ENCODE measurements around the gene CD34. TPM values are rescaled to one million over a fixed set of nuclear protein-coding genes. Genes with fewer than 3 reads are reported as not detected.

CD34 gene
- total RNA-seq, 1 experiment from 2014 or later = not detected

- DNase-seq = peak; percentile 52
- no peaks in the 10 kb centered on the region for H3K79me2 ChIP-seq (ENCODE audit: low read length)
Observed at GRCh38 chr1:207897188-207897587, 13.7 kb downstream of the CD34 start.

GRCh38 chr1:207896547-207896946 lies 14.4 kb downstream of the CD34 start:
- POLR2A ChIA-PET (ENCODE audit: unreplicated experiment) = no interaction called here
- H3K4me1 ChIP-seq (ENCODE audit: insufficient read depth, low read length) = no peaks in the 10 kb centered on the region
- H3K4me2 ChIP-seq (ENCODE audit: low read length) = no peak overlapping the region
- TF ChIP-seq EZH2 (IDR thresholded peaks at IDR 0.05; ENCODE audit: low read length, unreplicated experiment) (no peak), CTCF (conservative IDR thresholded peaks at IDR 0.05; ENCODE audit: low read depth, low read length) (no peak)
- H3K27me3 ChIP-seq (ENCODE audit: low read length) = no peaks in the 10 kb centered on the region
- no peak overlapping the region for H2AFZ ChIP-seq (ENCODE audit: low read length)
- CTCF ChIA-PET = interaction anchor here (0.6 to 2.4 kb wide), 6 partner anchors 10 to 101 kb away, joined by 3 to 67 read pairs (median 6); no protein-coding TSS in a partner anchor
- ATAC-seq = no peak
- H3K36me3 ChIP-seq (ENCODE audit: low read depth, low read length) = no peaks in the 10 kb centered on the region
- no peaks in the 10 kb centered on the region for H3K9me2 ChIP-seq (replicated peaks; ENCODE audit: low read length)
- H3K79me2 ChIP-seq (ENCODE audit: low read length) = no peaks in the 10 kb centered on the region
- intact Hi-C loops (cut with micrococcal nuclease) = no loop called here
- no peaks in the 10 kb centered on the region for H4K20me1 ChIP-seq (ENCODE audit: low read length)
- no peaks in the 10 kb centered on the region for H3K9me3 ChIP-seq (ENCODE audit: low read length)
- DNase-seq = no peak
- no peak overlapping the region for H3K4me3 ChIP-seq (ENCODE audit: low read length)
- no peak overlapping the region for H3K27ac ChIP-seq (ENCODE audit: low read length)
- no peak overlapping the region for H3K9ac ChIP-seq (ENCODE audit: low read length)
- H3F3A ChIP-seq (ENCODE audit: low read length, unreplicated experiment) = no peaks in the 10 kb centered on the region
- BruUV-seq (replicated peaks) = no TSS peak

More at GRCh38 chr1:207897188-207897587, 13.7 kb downstream of the CD34 start:
- intact Hi-C loops (cut with micrococcal nuclease) = loop anchor here (1.0 kb wide), 1 partner anchor 66 kb away; no protein-coding TSS in a partner anchor
- Histone ChIP-seq H3F3A (ENCODE audit: low read length, unreplicated experiment) (no peaks in the 10 kb centered on the region), H3K9me2 (replicated peaks; ENCODE audit: low read length) (no peaks in the 10 kb centered on the region), H3K27me3 (ENCODE audit: low read length) (no peaks in the 10 kb centered on the region), H3K9me3 (ENCODE audit: low read length) (no peaks in the 10 kb centered on the region), H3K4me2 (ENCODE audit: low read length) (peak overlapping the region; percentile 34; the same call in 1 of the 2 replicates), H4K20me1 (ENCODE audit: low read length) (no peaks in the 10 kb centered on the region), H3K27ac (ENCODE audit: low read length) (no peak overlapping the region), H3K9ac (ENCODE audit: low read length) (no peak overlapping the region), H2AFZ (ENCODE audit: low read length) (peak overlapping the region; percentile 53), H3K4me1 (ENCODE audit: insufficient read depth, low read length) (no peaks in the 10 kb centered on the region), H3K4me3 (ENCODE audit: low read length) (no peak overlapping the region), H3K36me3 (ENCODE audit: low read depth, low read length) (no peaks in the 10 kb centered on the region)
- ATAC-seq = peak; percentile 53
- TF ChIP-seq EZH2phosphoT487 (IDR thresholded peaks at IDR 0.05; ENCODE audit: borderline replicate concordance, low read length) = no peak
- TF ChIP-seq EZH2 (IDR thresholded peaks at IDR 0.05; ENCODE audit: low read length, unreplicated experiment) = no peak
- TF ChIP-seq CTCF (conservative IDR thresholded peaks at IDR 0.05; ENCODE audit: low read depth, low read length) = peak; percentile 57
- ChIA-PET CTCF (interaction anchor here (0.6 to 2.4 kb wide), 7 partner anchors 11 to 101 kb away, joined by 3 to 67 read pairs (median 5); no protein-coding TSS in a partner anchor), POLR2A (ENCODE audit: unreplicated experiment) (interaction anchor here (0.6 kb wide), 2 partner anchors 34 to 279 kb away, joined by 3 read pairs; no protein-coding TSS in a partner anchor)
- no TSS peak for BruUV-seq (replicated peaks)

DNA sequence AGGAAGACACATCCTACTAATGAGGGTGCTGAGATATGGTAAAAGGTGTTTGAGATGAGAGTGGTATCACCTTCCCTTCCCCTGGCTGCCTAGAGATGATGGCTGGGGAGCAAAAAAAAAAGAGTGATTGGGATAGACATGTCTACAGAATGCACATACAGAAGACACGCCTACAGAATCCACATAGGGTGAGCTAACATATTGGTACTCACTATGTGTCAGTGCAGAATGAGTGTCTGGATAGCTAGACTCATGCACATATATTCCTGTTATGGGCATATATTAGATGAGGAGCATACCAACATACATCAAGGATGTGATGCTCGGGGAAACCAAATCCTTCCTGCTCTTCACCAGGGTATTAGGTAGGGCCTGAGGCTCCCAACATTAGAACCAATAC lies 16.2 kb downstream of the CD34 start:
- no TSS peak for BruUV-seq (replicated peaks)
- no peak overlapping the region for H3K4me3 ChIP-seq (ENCODE audit: low read length)
- H3F3A ChIP-seq (ENCODE audit: low read length, unreplicated experiment) = no peaks in the 10 kb centered on the region
- H3K27me3 ChIP-seq (ENCODE audit: low read length) = no peaks in the 10 kb centered on the region
- no peak overlapping the region for H3K4me2 ChIP-seq (ENCODE audit: low read length)
- H3K9me3 ChIP-seq (ENCODE audit: low read length) = no peaks in the 10 kb centered on the region
- DNase-seq (no peak), ATAC-seq (no peak)
- no peaks in the 10 kb centered on the region for H3K9me2 ChIP-seq (replicated peaks; ENCODE audit: low read length)
- H3K9ac ChIP-seq (ENCODE audit: low read length) = no peak overlapping the region
- no peaks in the 10 kb centered on the region for H4K20me1 ChIP-seq (ENCODE audit: low read length)
- H3K4me1 ChIP-seq (ENCODE audit: insufficient read depth, low read length) = peaks cover 8% of the 10 kb centered on the region; the same call in 1 of the 2 replicates
- POLR2A ChIA-PET (ENCODE audit: unreplicated experiment) = no interaction called here
- TF ChIP-seq CTCF (conservative IDR thresholded peaks at IDR 0.05; ENCODE audit: low read depth, low read length) = no peak
- TF ChIP-seq EZH2phosphoT487 (IDR thresholded peaks at IDR 0.05; ENCODE audit: borderline replicate concordance, low read length) = no peak
- no peak for TF ChIP-seq EZH2 (IDR thresholded peaks at IDR 0.05; ENCODE audit: low read length, unreplicated experiment)
- H3K79me2 ChIP-seq (ENCODE audit: low read length) = no peaks in the 10 kb centered on the region
- CTCF ChIA-PET = interaction anchor here (1.4 kb wide), 1 partner anchor 68 kb away, joined by 9 read pairs; no protein-coding TSS in a partner anchor
- H3K36me3 ChIP-seq (ENCODE audit: low read depth, low read length) = no peaks in the 10 kb centered on the region
- intact Hi-C loops (cut with micrococcal nuclease) = no loop called here
- no peak overlapping the region for H3K27ac ChIP-seq (ENCODE audit: low read length)
- H2AFZ ChIP-seq (ENCODE audit: low read length) = peak overlapping the region; percentile 15
